Tibial artery (tissue), 4 donors: Measurements from ENCODE around the gene ACVR2A.

ENCODE experiments used
- DNase-seq, 2 donors: peaks; one replicate each; pipeline ENCODE4 v3.0.0-alpha.2; 2019
- H3K27ac ChIP-seq, 2 donors: fragments of 200-600 bp; sonication (generic) in 1 of 2; 1 replicate in 1 of 2; 2 replicates in 1 of 2; pipeline ENCODE4 v1.5.1; 2018 to 2019; ENCODE audit warnings: mild to moderate bottlenecking in 1 of 2
- H3K27me3 ChIP-seq, 2 donors: fragments of 200-600 bp; sonication (generic) in 1 of 2; one replicate each; pipeline versions ENCODE4 v1.5.1 to v1.6.0; 2016 to 2019
- H3K36me3 ChIP-seq, 3 donors: fragments of 200-600 bp; sonication (generic) in 2 of 3; one replicate each; pipeline ENCODE4 v1.5.1; 2016 to 2019; ENCODE audit warnings: mild to moderate bottlenecking in 2 of 3
- H3K4me1 ChIP-seq, 4 donors: fragments of 200-600 bp; sonication (generic) in 2 of 4; 1 replicate in 3 of 4; 2 replicates in 1 of 4; pipeline ENCODE4 v1.5.1; 2016 to 2019
- H3K4me3 ChIP-seq, 2 donors: fragments of 200-600 bp; sonication (generic) in 1 of 2; 1 replicate in 1 of 2; 2 replicates in 1 of 2; pipeline ENCODE4 v1.5.1; 2018 to 2019; ENCODE audit warnings: mild to moderate bottlenecking in 2 of 2
- H3K9me3 ChIP-seq, 3 donors: fragments of 200-600 bp; sonication (generic) in 1 of 3; one replicate each; pipeline ENCODE4 v1.5.1; 2016 to 2019
- intact Hi-C: fragments of 100-400 bp; cut with DNase I; formaldehyde crosslinking; loops from one replicate; pipeline ENCODE4 v1.15.0; 2023; ENCODE audit warnings: low total_unique reads
- TF ChIP-seq, protein P1 (sequence below), 2 experiments: fragments of 200-600 bp in 1 of 2; fragments of 450-650 bp in 1 of 2; IDR thresholded peaks; one replicate each; pipeline ENCODE4 v1.5.1; 2017 to 2019; ENCODE audit warnings: antibody characterized with exemption in 2 of 2, mild to moderate bottlenecking in 1 of 2, moderate library complexity in 1 of 2

The ACVR2A gene

DNA sequence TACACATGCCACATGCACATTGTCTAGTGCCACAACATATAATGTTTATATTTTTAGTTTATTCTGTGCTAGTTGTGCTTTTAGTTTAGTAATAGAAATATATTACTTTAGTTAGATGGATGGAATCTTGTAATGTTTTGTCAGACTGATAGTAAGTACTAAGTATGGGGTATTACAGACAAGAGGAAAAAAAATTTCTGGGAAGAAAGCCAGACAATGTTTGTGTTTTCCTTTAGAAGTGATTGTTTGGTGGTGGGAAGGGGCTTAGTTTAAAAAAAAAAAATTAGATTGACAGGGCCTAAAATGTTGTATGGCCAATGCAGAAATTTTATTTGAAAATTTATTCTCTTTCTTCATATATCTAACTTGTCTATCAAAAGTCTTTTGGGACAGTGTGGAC, 37.8 kb downstream of the ACVR2A start:
- intact Hi-C loops: no loop called here
- no peaks in the 10 kb centered on the region for H3K9me3 ChIP-seq
- DNase-seq: no peak
- H3K36me3 ChIP-seq: no peaks in the 10 kb centered on the region
- peaks cover 0 to 21% (median 0%) of the 10 kb centered on the region in 4 donors for H3K4me1 ChIP-seq
- no peak overlapping the region for H3K4me3 ChIP-seq
- TF ChIP-seq, protein P1, sequence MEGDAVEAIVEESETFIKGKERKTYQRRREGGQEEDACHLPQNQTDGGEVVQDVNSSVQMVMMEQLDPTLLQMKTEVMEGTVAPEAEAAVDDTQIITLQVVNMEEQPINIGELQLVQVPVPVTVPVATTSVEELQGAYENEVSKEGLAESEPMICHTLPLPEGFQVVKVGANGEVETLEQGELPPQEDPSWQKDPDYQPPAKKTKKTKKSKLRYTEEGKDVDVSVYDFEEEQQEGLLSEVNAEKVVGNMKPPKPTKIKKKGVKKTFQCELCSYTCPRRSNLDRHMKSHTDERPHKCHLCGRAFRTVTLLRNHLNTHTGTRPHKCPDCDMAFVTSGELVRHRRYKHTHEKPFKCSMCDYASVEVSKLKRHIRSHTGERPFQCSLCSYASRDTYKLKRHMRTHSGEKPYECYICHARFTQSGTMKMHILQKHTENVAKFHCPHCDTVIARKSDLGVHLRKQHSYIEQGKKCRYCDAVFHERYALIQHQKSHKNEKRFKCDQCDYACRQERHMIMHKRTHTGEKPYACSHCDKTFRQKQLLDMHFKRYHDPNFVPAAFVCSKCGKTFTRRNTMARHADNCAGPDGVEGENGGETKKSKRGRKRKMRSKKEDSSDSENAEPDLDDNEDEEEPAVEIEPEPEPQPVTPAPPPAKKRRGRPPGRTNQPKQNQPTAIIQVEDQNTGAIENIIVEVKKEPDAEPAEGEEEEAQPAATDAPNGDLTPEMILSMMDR (IDR thresholded peaks at IDR 0.05): no peak
- H3K27me3 ChIP-seq: no peaks in the 10 kb centered on the region
- no peak overlapping the region for H3K27ac ChIP-seq

DNA sequence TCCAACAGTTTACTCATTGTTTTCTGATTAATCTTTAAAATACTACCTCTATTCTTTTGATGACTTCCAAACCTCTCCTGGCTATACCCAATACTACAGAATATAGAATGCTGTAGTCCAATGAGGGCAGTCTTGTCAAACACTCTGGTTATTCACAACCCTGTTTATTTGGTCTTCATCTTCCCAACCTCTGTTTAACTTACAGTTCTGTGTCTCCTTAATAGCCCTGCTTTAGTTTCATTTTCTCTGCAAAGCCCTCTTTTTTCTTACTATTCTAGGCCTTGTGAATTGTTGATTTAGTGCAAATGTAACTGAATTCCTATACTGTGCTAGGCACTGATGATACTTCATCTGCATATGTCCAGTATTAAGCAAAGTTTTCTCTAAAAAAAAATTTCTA, 40.0 kb downstream of the ACVR2A start:
- Histone ChIP-seq H3K27me3 (no peaks in the 10 kb centered on the region), H3K9me3 (no peaks in the 10 kb centered on the region), H3K27ac (no peak overlapping the region), H3K36me3 (no peaks in the 10 kb centered on the region), H3K4me3 (no peak overlapping the region), H3K4me1 (peaks cover 0 to 21% (median 0%) of the 10 kb centered on the region in 4 donors)
- TF ChIP-seq, protein P1 (IDR thresholded peaks at IDR 0.05): no peak
- no peak for DNase-seq
- intact Hi-C loops: no loop called here

DNA sequence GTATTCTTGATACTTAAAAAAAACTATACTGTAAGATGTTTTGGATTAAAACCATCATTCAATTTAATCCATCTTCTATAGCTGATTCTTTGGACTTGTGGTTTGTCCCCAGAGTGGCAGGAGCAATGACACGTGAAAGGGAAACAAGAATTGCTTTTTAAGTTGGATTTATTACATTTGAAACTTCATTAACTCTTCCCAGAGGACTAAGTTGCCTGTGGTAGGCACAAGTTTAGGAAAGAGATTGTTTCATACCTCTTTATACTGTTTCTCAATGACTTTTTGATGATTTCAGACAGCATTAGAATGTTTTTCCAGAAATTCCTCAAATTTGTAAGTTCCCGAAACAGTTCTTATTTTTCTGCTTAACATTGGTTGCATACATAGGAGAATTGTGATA, 41.3 kb downstream of the ACVR2A start:
- intact Hi-C loops: no loop called here
- TF ChIP-seq, protein P1 (IDR thresholded peaks at IDR 0.05): no peak
- Histone ChIP-seq H3K9me3 (no peaks in the 10 kb centered on the region), H3K27me3 (no peaks in the 10 kb centered on the region), H3K36me3 (no peaks in the 10 kb centered on the region), H3K4me1 (peaks cover 0 to 21% (median 0%) of the 10 kb centered on the region in 4 donors), H3K27ac (no peak overlapping the region), H3K4me3 (no peak overlapping the region)
- no peak for DNase-seq

DNA sequence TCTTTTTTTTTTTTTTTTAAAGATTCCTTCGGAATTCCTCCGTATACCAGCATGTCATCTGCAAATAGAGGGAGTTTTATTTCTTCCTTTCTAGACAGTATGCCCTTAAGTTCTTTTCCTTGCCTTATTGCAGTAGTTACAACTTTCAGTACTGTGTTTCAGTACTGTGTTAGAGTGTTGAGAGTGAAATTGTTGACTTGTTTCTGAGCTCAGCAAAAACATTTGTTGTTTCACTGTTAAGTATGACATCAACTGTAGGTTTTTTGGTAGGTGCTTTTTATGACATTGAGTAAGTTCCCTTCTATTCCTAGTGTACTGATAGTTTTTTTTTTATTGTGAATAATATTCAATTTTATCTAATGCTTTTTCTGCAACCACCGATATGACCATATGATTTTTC, 43.9 kb downstream of the ACVR2A start:
- intact Hi-C loops: no loop called here
- Histone ChIP-seq H3K27ac (no peak overlapping the region), H3K27me3 (no peaks in the 10 kb centered on the region), H3K9me3 (no peaks in the 10 kb centered on the region), H3K4me1 (peaks cover 0 to 14% (median 0%) of the 10 kb centered on the region in 4 donors), H3K36me3 (no peaks in the 10 kb centered on the region), H3K4me3 (no peak overlapping the region)
- no peak for DNase-seq
- TF ChIP-seq, protein P1 (IDR thresholded peaks at IDR 0.05): no peak

DNA sequence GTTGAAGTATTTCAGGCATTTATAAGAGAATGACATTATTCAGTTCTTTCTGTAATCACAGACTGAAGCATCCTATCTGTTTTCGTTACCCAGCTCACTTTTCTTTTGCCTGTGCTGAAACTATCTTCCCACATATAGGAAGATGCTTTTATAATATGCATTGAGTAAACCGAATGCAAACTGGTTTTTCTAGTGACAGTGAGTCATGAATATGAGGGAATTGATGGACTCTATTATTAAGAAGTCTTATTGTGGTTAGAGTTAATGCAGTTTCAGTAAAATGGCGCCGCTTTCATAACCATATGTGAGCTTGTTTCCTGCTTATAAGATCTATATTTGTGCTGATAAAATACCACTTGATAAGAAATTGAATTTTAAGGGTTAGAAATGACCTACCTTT, 59.2 kb downstream of the ACVR2A start:
- H3K9me3 ChIP-seq: no peaks in the 10 kb centered on the region
- intact Hi-C loops: no loop called here
- H3K27me3 ChIP-seq: no peaks in the 10 kb centered on the region
- no peak overlapping the region for H3K27ac ChIP-seq
- DNase-seq: no peak
- peaks cover 0 to 6% (median 3%) of the 10 kb centered on the region in 4 donors for H3K4me1 ChIP-seq
- no peak overlapping the region for H3K4me3 ChIP-seq
- peaks cover 0 to 6% (median 0%) of the 10 kb centered on the region in 3 donors for H3K36me3 ChIP-seq
- TF ChIP-seq, protein P1 (IDR thresholded peaks at IDR 0.05): no peak

DNA sequence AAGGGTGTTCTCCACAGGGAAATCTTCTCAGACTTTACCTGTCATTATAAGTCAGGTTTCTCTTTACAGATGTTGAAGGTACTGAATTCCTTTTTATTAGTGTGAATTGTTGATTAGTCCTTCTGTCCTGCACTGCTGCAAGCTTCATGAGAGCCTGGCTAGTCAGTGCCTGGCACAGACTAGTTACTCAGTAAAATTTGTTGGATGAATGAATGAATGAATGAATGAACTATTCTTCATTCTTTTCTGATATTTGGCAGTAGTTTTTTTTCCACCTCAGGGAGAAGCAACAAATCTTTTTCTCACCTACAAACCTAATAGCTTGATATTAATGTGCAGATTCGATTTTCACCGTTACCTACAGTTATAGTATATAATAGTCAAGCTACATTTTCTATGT, 64.3 kb downstream of the ACVR2A start:
- no peak for DNase-seq
- intact Hi-C loops: no loop called here
- H3K27me3 ChIP-seq: no peaks in the 10 kb centered on the region
- H3K4me3 ChIP-seq: no peak overlapping the region
- H3K36me3 ChIP-seq: no peaks in the 10 kb centered on the region
- TF ChIP-seq, protein P1 (IDR thresholded peaks at IDR 0.05): no peak
- peaks cover 0 to 15% (median 3%) of the 10 kb centered on the region in 4 donors for H3K4me1 ChIP-seq
- H3K9me3 ChIP-seq: no peaks in the 10 kb centered on the region
- no peak overlapping the region for H3K27ac ChIP-seq
